Activated T-helper 17 cell treated with anti-CD3 and anti-CD28 coated beads, Interleukin-2, amount 50 U/mL, for 72 hours (primary cell): Measurements from ENCODE around the gene CCT7. TPM values are rescaled to one million over a fixed set of nuclear protein-coding genes. Genes with fewer than 3 reads are reported as not detected.

Source experiments
- ATAC-seq: fragments of 150-1000 bp; cut with Tn5 transposase; replicated peaks from 2 replicates; pipeline ENCODE4 v1.10.0; 2021; ENCODE audit warnings: mild to moderate bottlenecking, moderate library complexity
- H3K27ac Mint-ChIP-seq: one replicate; pipeline ENCODE4 v1.8.0; 2022; ENCODE audit warnings: mixed read lengths
- H3K27me3 Mint-ChIP-seq: one replicate; pipeline ENCODE4 v1.8.0; 2022; ENCODE audit warnings: mixed read lengths
- H3K36me3 Mint-ChIP-seq: one replicate; pipeline ENCODE4 v1.8.0; 2022; ENCODE audit warnings: low read depth, mild to moderate bottlenecking, mixed read lengths
- H3K4me1 Mint-ChIP-seq: one replicate; pipeline ENCODE4 v1.8.0; 2022; ENCODE audit warnings: mixed read lengths
- H3K4me3 Mint-ChIP-seq: one replicate; pipeline ENCODE4 v1.8.0; 2022; ENCODE audit warnings: mild to moderate bottlenecking, mixed read lengths
- H3K9me3 Mint-ChIP-seq: one replicate; pipeline ENCODE4 v1.8.0; 2022; ENCODE audit warnings: mixed read lengths
- total RNA-seq, 2 donors: library from RNA; stranded (reverse); gene quantifications; one replicate each; pipeline ENCODE4 v1.2.3, GENCODE V29; 2022

The CCT7 gene
- total RNA-seq, 2 donors from 2014 or later: 317 to 592 TPM

GRCh38 chr2:73284296-73285158 lies 50.4 kb downstream of the CCT7 start, which contains the start of gene FBXO41:
TSS of gene FBXO41 (minus strand) at chr2:73284478. CDS start at chr2:73269630, 14,848 bp downstream.
- Mint-ChIP-seq H3K27ac (peak within 1 kb of the TSS; percentile 48), H3K27me3 (peaks cover 9% of the 10 kb centered on the region), H3K9me3 (no peaks in the 10 kb centered on the region), H3K36me3 (peaks cover 6% of the 10 kb centered on the region), H3K4me3 (peak within 1 kb of the TSS; percentile 81), H3K4me1 (peaks cover 17% of the 10 kb centered on the region)
- ATAC-seq: peak; percentile 85

GRCh38 chr2:73285159-73285739 lies 51.1 kb downstream of the CCT7 start:
- peaks cover 13% of the 10 kb centered on the region for H3K4me1 Mint-ChIP-seq
- no peak overlapping the region for H3K27ac Mint-ChIP-seq

GRCh38 chr2:73286134-73286655 lies 52.1 kb downstream of the CCT7 start:
- H3K27ac Mint-ChIP-seq: no peak overlapping the region
- peaks cover 16% of the 10 kb centered on the region for H3K27me3 Mint-ChIP-seq
- peak overlapping the region; percentile 81 for H3K4me3 Mint-ChIP-seq
- H3K36me3 Mint-ChIP-seq: peaks cover 6% of the 10 kb centered on the region
- peaks cover 8% of the 10 kb centered on the region for H3K4me1 Mint-ChIP-seq
- no peaks in the 10 kb centered on the region for H3K9me3 Mint-ChIP-seq
- ATAC-seq: no peak

More at GRCh38 chr2:73285159-73285739, 51.1 kb downstream of the CCT7 start:
- Mint-ChIP-seq H3K27me3 (peaks cover 9% of the 10 kb centered on the region), H3K9me3 (no peaks in the 10 kb centered on the region), H3K4me3 (peak overlapping the region; percentile 81), H3K36me3 (peaks cover 6% of the 10 kb centered on the region)
- ATAC-seq: peak; percentile 13

DNA sequence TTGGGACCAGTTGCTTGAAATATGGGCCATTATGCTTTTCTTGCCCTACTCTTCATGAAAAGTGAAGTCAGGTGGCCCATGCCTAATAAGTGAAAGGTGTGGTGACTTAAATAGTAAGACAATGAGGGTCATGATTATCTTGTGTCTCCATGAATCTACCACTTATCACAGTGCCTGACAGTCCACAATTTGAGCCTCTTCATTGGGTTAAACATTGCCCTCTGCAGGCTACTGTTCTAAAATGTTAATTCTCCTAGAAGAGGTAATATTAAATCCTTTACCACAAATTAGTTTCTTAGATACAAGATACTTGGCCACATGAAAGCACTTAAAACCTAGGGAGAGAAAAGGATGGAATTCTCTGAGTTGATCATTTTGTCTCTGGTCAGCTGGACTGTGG lies 55.2 kb downstream of the CCT7 start:
- ATAC-seq: no peak
- Mint-ChIP-seq H3K36me3 (no peaks in the 10 kb centered on the region), H3K4me1 (peaks cover 4% of the 10 kb centered on the region), H3K27ac (no peak overlapping the region), H3K27me3 (peaks cover 19% of the 10 kb centered on the region), H3K9me3 (no peaks in the 10 kb centered on the region), H3K4me3 (no peak overlapping the region)

DNA sequence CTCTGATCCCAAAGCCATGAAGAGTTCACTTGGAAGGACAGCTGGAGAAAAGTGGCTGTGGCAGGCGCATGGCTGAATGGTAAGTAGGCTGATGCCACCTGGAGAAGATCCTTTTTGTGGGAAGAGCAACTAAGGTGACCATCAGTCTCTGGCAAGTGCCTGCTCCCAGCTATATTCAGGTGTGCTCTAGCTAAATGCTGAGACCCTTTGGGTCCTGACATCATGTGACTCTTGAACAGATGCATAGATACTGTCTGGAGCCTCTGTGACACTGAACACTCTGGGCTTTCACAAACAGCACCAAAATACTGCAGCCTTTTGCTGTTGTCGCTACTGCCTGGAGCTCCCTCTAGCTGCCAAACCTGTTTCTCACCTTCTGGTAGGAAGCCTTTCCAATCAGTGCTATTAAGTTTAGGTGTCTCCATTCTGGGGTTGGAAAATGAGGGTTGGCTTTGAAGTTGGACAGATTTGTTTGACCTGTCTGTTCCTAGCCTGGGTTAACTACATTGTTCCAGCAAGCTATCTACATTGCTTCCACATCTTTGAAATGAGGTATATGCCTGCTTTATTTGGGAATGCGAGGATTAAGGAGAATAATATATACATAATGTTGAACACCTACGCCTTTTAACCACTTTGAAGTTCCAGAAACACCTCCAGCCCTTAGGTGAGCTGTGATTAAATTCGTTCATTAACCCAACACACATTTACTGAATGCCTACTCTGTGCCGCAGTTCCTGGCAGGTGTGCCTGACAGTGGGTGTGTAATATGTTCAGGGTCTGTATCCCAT lies 56.1 kb downstream of the CCT7 start:
- no peaks in the 10 kb centered on the region for H3K9me3 Mint-ChIP-seq
- no peak overlapping the region for H3K27ac Mint-ChIP-seq
- H3K4me1 Mint-ChIP-seq: peaks cover 4% of the 10 kb centered on the region
- no peaks in the 10 kb centered on the region for H3K36me3 Mint-ChIP-seq
- no peak for ATAC-seq
- peaks cover 24% of the 10 kb centered on the region for H3K27me3 Mint-ChIP-seq
- peak overlapping the region; percentile 58 for H3K4me3 Mint-ChIP-seq

- Mint-ChIP-seq H3K36me3 (no peaks in the 10 kb centered on the region), H3K4me3 (peak overlapping the region; percentile 58)
Measured at GRCh38 chr2:73291093-73291460, 57.0 kb downstream of the CCT7 start.

DNA sequence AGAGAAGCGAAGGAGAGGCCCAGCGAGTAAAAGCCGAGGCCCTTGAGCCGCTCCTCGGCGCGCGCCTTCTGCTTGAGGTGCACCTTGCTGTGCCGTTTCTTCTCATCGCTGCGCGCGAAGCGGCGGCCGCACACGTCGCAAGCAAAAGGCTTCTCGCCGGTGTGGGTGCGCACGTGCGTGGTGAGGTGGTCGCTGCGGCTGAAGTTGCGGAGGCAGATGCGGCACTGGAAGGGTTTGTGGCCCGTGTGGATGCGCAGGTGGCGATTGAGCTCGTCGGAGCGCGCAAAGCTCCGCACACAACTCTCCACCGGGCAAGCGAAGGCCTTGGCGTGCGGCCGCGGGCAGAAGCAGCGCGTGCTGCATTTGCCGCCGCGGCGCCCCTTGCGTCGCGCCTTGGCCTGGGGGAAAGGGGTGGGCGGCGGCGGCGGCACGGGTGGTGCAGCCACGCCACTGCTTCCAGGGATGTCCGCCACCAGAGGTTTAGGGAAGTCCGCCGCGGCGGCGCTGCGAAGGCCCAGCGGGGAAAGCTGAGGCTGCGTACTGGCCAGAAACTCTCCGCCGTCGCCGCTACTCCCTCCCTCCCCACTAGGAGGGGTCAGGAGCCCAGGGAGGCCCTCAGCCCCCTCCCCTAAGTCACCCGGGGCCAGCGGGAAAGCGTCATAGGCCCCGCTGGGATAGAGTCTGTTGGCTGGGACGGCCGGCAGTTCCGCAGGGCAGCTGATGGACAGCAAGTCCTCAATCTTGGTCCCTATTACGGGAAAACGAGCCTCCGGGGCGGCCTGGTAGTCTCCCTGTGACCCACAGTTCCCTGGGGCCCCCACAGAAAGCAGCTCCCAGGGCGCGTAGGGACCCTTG lies 57.6 kb downstream of the CCT7 start:
- no peak overlapping the region for H3K27ac Mint-ChIP-seq
- H3K4me1 Mint-ChIP-seq: no peaks in the 10 kb centered on the region
- no peaks in the 10 kb centered on the region for H3K9me3 Mint-ChIP-seq
- peak overlapping the region; percentile 58 for H3K4me3 Mint-ChIP-seq
- H3K36me3 Mint-ChIP-seq: no peaks in the 10 kb centered on the region
- peaks cover 38% of the 10 kb centered on the region for H3K27me3 Mint-ChIP-seq
- ATAC-seq: no peak

More at GRCh38 chr2:73291093-73291460, 57.0 kb downstream of the CCT7 start:
- H3K4me1 Mint-ChIP-seq: no peaks in the 10 kb centered on the region
- H3K9me3 Mint-ChIP-seq: no peaks in the 10 kb centered on the region
- peaks cover 32% of the 10 kb centered on the region for H3K27me3 Mint-ChIP-seq
- ATAC-seq: no peak
- no peak overlapping the region for H3K27ac Mint-ChIP-seq

GRCh38 chr2:73292316-73292905 lies 58.3 kb downstream of the CCT7 start:
- H3K27ac Mint-ChIP-seq: no peak overlapping the region
- peaks cover 45% of the 10 kb centered on the region for H3K27me3 Mint-ChIP-seq
- ATAC-seq: no peak
- H3K9me3 Mint-ChIP-seq: no peaks in the 10 kb centered on the region
- H3K4me1 Mint-ChIP-seq: no peaks in the 10 kb centered on the region
- H3K36me3 Mint-ChIP-seq: no peaks in the 10 kb centered on the region
- peak overlapping the region; percentile 58 for H3K4me3 Mint-ChIP-seq

DNA sequence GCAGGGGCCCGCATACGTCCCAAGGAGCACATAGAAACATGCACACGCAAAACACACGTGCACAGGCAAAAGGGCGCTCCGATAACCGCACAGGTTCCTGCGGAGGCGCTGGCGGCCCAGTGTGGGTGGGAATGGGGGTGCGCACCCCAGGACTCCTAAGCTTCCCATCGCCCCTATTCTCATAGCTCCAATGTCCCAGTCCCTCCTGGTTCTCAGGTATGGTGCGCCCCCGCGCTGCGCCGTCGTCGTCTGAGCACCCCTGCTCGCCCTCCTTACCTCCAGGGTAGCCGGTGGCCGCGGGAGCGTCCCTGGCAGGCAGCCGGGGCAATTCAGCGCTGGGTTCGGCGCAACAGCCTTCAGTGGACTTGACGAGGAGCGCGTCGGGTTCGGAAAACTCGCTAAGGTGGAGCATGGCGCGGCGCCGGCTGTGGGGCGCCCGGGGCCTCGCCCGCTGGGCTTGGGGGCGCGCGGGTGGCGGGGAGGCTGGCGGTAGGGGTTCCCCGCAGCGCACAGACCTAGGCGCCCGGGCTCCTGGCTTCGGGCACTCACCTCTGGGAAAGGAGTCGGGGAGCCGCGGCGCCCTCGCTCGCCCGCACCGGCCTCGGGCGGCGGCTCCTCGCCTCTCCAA lies 58.9 kb downstream of the CCT7 start:
- peak; percentile 22 for ATAC-seq
- H3K4me3 Mint-ChIP-seq: peak overlapping the region; percentile 58
- no peaks in the 10 kb centered on the region for H3K36me3 Mint-ChIP-seq
- H3K4me1 Mint-ChIP-seq: no peaks in the 10 kb centered on the region
- H3K27me3 Mint-ChIP-seq: peaks cover 49% of the 10 kb centered on the region
- H3K27ac Mint-ChIP-seq: no peak overlapping the region
- H3K9me3 Mint-ChIP-seq: no peaks in the 10 kb centered on the region

GRCh38 chr2:73293534-73294171 lies 59.5 kb downstream of the CCT7 start, which contains the start of gene EGR4:
TSS of gene EGR4 (minus strand) at chr2:73293548. CDS start at chr2:73293317, 231 bp downstream.
- Mint-ChIP-seq H3K9me3 (no peaks in the 10 kb centered on the region), H3K27ac (no peak within 1 kb of the TSS), H3K4me3 (peak within 1 kb of the TSS; percentile 58), H3K4me1 (no peaks in the 10 kb centered on the region), H3K36me3 (no peaks in the 10 kb centered on the region), H3K27me3 (peaks cover 49% of the 10 kb centered on the region)
- ATAC-seq: peak; percentile 97

GRCh38 chr2:73294239-73294638 lies 60.1 kb downstream of the CCT7 start:
- Mint-ChIP-seq H3K27ac (no peak overlapping the region), H3K27me3 (peaks cover 46% of the 10 kb centered on the region), H3K4me3 (peak overlapping the region; percentile 58), H3K4me1 (no peaks in the 10 kb centered on the region), H3K36me3 (no peaks in the 10 kb centered on the region), H3K9me3 (no peaks in the 10 kb centered on the region)
- no peak for ATAC-seq

DNA sequence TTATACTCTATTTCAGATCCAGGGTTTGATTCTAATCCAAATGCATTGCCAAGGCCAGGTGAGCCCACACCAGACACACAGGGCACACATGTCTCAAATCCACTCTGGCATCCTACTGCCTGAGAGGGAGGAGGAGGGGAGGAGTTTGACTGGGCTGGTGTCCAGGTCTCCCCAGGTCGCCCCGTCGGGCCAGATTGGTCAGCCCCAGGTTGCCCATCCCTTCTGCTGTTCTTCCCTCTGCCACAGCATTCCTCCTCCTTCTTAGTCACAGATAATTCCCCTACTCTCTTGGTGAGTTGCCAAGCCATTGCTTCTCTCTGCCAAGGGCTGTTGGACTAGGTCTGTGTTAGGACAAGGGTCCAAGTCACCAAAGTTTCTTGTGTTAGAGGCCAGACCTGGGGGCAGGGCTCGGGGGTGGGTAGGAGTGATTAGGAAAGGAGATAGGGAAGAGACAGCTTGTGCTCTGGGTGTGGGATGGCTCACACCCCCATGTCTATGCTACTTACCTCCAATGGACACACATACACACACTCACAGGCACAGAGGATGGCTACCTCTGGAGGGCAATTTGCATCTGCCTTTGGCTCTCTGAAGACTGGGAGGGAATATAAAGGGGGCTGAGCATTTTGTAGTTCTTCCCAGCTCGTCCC lies 61.8 kb downstream of the CCT7 start:
- no peaks in the 10 kb centered on the region for H3K4me1 Mint-ChIP-seq
- H3K27me3 Mint-ChIP-seq: peaks cover 52% of the 10 kb centered on the region

More for the DNA sequence above, 61.8 kb downstream of the CCT7 start:
- H3K27ac Mint-ChIP-seq: no peak overlapping the region
- H3K4me3 Mint-ChIP-seq: no peak overlapping the region
- H3K36me3 Mint-ChIP-seq: no peaks in the 10 kb centered on the region
- H3K9me3 Mint-ChIP-seq: no peaks in the 10 kb centered on the region
- ATAC-seq: no peak
